ENCODE measurements around the gene PRKCE. TPM values are rescaled to one million over a fixed set of nuclear protein-coding genes. Genes with fewer than 3 reads are reported as not detected.

The PRKCE gene
- total RNA-seq, 1 donor from 2014 or later = 24.2 TPM

- Mint-ChIP-seq H3K4me3 (ENCODE audit: unreplicated experiment) (no peak overlapping the region), H3K36me3 (ENCODE audit: low read depth, unreplicated experiment) (no peaks in the 10 kb centered on the region), H3K27me3 (ENCODE audit: unreplicated experiment) (peaks cover 3% of the 10 kb centered on the region), H3K27ac (ENCODE audit: unreplicated experiment) (no peak overlapping the region), H3K4me1 (ENCODE audit: unreplicated experiment) (peaks cover 23% of the 10 kb centered on the region), H3K9me3 (ENCODE audit: unreplicated experiment) (no peaks in the 10 kb centered on the region)
- no peak for TF ChIP-seq CTCF (IDR thresholded peaks at IDR 0.05; ENCODE audit: unreplicated experiment)
- no peak for DNase-seq (ENCODE audit: low spot score)
Observed at GRCh38 chr2:45736757-45737704, 85.6 kb downstream of the PRKCE start.

DNA sequence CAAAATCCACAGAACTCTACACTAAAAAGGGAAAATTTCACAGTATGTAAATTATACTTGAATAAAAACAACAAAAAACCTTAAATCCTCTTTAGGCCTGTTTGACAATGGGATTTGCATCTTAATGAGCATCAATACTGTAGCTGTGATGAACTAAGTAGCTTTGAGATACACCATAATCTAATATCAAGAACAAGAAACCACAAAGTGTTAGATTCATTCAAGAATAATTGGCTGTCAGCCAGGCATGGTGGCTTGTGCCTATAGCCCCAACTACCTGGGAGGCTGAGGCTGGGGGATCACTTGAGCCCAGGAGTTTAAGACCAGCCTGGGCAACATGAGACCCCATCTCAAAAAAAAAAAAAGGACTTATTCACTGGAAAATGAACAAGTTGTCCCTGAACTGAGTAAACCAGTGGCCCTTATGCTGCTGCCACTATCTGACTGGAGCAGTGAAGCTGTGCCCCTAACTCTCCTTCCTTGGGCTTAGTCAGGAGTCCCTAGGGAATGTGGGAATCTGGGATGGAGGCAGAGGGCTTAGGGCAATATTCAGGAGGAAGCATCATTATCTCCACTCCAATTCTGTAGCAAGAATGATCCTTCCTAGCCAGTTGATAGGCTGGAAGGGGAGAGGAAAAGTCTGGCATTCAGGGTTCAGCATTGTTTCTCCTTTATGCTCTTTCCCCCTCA lies 88.5 kb downstream of the PRKCE start:
- no peak overlapping the region for H3K4me3 Mint-ChIP-seq (ENCODE audit: unreplicated experiment)
- TF ChIP-seq CTCF (IDR thresholded peaks at IDR 0.05; ENCODE audit: unreplicated experiment) = no peak
- no peak overlapping the region for H3K27ac Mint-ChIP-seq (ENCODE audit: unreplicated experiment)

GRCh38 chr2:45741161-45741850 lies 89.8 kb downstream of the PRKCE start:
- DNase-seq (ENCODE audit: low spot score) = no peak
- Mint-ChIP-seq H3K4me1 (ENCODE audit: unreplicated experiment) (peaks cover 21% of the 10 kb centered on the region), H3K27ac (ENCODE audit: unreplicated experiment) (no peak overlapping the region), H3K4me3 (ENCODE audit: unreplicated experiment) (no peak overlapping the region), H3K36me3 (ENCODE audit: low read depth, unreplicated experiment) (no peaks in the 10 kb centered on the region), H3K9me3 (ENCODE audit: unreplicated experiment) (no peaks in the 10 kb centered on the region), H3K27me3 (ENCODE audit: unreplicated experiment) (peaks cover 3% of the 10 kb centered on the region)
- TF ChIP-seq CTCF (IDR thresholded peaks at IDR 0.05; ENCODE audit: unreplicated experiment) = no peak

More for the DNA sequence above, 88.5 kb downstream of the PRKCE start:
- Mint-ChIP-seq H3K9me3 (ENCODE audit: unreplicated experiment) (no peaks in the 10 kb centered on the region), H3K27me3 (ENCODE audit: unreplicated experiment) (peaks cover 3% of the 10 kb centered on the region), H3K36me3 (ENCODE audit: low read depth, unreplicated experiment) (no peaks in the 10 kb centered on the region), H3K4me1 (ENCODE audit: unreplicated experiment) (peaks cover 28% of the 10 kb centered on the region)
- DNase-seq (ENCODE audit: low spot score) = no peak

GRCh38 chr2:45743531-45744396 lies 92.3 kb downstream of the PRKCE start:
- DNase-seq (ENCODE audit: low spot score) = no peak
- H3K27me3 Mint-ChIP-seq (ENCODE audit: unreplicated experiment) = no peaks in the 10 kb centered on the region
- H3K9me3 Mint-ChIP-seq (ENCODE audit: unreplicated experiment) = no peaks in the 10 kb centered on the region
- H3K27ac Mint-ChIP-seq (ENCODE audit: unreplicated experiment) = no peak overlapping the region
- peaks cover 5% of the 10 kb centered on the region for H3K4me1 Mint-ChIP-seq (ENCODE audit: unreplicated experiment)
- H3K36me3 Mint-ChIP-seq (ENCODE audit: low read depth, unreplicated experiment) = peaks cover 2% of the 10 kb centered on the region
- H3K4me3 Mint-ChIP-seq (ENCODE audit: unreplicated experiment) = no peak overlapping the region
- TF ChIP-seq CTCF (IDR thresholded peaks at IDR 0.05; ENCODE audit: unreplicated experiment) = no peak

Data from endothelial cell (in vitro differentiated cells).